NK-92 (cell line): ENCODE measurements around the gene OSM.
"Not testable (repeated sequence)": the region's sequence is repeated elsewhere in the genome, so short reads cannot be mapped to it uniquely, and the experiment has no call there.

ENCODE experiments used
- DNase-seq: peaks from one replicate; lab custom pipeline; 2025; ENCODE audit not compliant: unreplicated experiment; lab: John Stamatoyannopoulos, UW

Gene OSM

DNA sequence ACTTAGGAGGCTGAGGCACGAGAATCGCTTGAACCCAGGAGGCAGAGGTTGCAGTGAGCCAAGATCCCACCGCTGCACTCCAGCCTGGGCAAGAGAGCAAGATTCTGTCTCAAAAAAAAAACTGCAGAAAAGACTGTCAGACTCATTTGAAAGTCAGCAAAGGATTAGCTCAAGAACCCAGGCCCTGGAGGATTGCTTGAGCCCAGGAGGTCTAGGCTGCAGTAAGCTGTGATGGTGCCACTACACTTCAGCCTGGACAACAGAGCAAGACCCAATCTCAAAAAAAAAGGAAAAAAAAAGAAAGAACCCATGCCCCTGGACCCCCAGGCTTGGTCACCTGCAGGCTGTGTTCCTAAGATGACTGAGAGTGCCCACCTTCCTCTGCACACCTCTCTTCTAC, 36.3 kb downstream of the OSM start:
- no peak for DNase-seq

DNA sequence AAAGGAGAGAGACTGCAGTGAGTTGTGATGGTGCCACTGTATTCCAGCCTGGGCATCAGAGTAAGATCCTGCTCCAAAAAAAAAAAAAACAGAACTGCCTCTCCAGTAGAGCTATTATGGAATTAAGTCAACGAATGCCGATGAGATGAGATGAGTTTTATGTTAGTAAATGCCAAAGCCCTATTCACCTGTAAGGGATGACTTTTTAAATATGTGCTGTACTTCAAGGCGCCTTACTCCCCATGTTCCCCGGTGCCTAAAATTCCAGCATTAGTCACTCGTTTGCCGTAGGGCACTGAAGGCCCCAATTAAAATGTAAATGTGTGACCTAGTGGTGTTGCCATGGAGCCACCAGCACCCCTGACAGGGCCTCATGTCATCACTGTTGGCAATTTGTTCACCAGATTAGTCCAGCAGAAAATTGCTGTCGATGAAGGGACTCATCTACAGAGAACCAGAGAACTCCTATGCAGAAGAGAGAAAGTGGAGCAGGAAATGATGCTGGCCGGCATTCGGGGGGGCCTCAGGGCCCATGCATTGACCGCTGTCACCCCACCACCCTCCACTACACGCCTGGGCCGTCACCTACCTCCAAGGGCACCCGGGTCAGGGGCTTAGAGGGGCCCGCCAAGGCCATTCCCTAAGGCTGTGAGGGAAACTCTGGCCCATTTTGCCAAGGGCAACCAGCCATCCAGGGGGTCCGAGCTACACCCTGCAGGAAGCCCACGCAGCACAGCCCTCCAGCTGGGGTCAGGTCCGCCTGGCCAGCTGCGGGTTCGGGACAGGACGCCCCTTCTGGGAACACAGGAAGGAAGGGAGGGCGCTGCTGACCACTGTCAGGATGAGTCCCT, 37.9 kb downstream of the OSM start:
- DNase-seq: no peak

DNA sequence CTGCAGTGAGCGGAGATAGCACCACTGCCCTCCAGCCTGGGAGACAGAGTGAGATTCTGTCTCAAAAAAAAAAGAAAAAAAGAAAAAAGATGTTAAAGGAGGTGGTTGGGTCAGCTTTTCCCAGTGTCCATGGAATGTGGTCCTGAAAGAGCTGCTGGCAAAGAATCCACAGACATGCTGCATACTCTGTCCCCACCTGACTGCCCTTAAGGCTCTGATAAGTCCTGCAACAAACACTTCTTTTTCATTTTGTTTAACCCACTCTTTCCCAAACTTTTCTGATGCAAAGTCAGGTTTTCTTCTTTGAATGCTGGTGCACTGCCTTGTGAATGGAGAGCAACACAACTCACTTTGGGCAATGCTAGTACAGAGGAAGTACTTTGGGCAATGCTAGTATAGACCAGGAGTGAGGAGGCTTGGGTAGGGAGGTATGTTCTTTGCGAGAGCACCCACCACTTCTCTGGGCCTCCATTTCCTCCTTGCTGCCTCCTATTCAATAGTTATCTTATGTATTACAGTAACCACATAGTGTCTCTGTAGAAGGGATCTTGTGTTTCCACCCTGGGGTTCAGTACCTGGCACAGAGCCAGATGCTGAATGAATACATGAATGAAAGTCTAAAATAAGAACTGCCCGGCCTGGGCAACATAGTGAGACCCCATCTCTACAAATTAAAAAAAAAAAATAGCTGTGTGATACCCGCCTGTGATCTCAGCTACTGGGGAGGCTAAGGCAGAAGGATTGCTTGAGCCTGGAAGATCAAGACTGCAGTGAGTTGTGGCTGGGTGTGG, 39.0 kb downstream of the OSM start:
- DNase-seq: no peak

DNA sequence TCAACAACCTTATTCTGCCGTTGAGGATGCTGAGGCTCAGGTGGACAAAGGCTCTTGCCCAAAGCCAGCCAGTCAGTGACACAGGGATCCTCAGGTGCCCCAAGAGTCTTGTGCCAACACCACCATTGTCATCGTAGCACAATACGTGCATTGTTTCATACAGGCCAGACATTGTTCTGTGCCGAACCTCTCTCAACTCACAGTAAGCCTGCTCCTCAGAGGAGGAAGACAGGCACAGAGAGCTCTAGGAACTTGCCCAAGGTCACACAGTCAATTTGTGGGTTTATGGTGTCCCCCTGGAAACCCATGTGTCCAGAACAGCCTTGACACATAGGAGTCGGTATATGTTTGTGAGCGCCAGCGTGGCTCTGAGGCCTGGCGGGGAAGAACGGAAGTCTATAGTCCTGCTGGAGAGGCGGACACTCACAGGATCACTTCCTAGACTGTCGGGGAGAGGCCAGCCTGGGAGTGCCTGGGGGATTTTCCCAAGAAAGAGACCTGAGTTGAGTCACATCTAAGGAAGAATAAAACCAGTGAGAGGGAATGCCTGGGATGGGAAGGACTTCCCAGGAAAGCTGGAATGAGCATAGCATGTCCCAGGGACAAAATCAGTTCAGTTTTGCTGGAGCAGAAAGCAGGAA, 40.3 kb downstream of the OSM start:
- DNase-seq: no peak

DNA sequence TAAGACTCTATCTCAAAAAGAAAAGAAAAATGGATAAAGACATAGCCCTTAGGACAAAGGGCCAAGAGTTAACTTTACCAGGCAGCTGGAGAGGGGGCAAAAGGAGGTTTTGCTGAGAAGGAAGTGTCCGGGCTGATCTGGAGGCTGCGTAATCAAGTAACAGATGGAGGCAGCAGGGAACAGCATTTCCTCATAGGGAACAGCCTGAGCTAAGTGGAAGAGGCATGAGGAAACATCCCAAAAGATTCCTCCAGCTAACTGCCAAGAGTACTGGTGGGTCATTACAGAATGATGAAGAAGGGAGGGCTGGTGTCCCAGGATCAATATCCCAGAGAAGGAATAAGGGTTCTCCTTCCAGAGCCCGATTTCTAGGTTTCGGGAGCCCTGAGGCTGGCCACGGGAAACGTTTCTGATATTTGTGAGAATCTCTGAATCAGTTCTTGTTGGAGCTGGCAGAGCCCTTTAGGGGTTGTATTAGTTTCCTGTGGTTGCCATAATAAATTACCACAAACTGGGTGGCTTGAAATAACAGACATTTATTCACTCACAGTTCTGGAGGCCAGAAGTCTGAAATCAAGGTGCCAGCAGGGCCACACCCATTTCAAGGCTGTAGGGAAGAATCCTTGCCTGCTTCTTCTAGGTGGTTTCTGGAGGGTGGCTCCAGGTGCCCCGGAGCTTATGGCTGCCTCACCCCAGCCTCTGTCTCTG, 41.3 kb downstream of the OSM start:
- DNase-seq: no peak

DNA sequence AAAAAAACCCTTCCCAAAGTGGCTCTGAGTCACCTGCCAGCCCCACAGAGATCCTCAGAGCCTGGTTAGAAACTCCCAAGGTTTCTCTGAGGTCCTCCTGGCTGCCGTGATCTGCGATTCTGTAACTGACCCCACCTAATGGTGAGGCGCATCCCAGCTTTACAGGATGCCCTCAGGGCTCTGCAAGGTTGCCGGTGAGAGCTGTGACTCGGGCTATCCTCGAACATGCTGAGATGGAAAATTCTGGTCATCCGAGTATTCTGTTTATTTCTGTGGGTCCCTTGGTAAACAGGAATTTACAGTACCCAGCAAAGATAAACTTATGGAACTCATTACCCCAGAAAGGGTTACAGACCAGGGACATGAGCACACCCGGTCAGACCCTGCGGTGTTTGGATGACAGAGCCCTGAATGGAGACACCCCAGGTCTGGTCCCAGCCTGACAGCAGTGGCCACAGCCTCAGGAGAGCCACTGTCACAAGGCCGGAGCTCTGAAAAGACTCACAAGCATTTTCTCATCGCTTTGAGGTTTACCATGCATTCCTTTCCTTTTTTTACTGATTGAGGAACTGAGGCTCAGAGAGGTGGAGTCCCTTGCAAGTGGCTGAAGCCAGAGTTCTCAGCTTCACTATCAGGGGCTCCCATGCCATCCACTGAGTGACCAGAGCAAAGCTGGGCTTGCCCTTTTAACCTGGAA, 42.3 kb downstream of the OSM start:
- no peak for DNase-seq

DNA sequence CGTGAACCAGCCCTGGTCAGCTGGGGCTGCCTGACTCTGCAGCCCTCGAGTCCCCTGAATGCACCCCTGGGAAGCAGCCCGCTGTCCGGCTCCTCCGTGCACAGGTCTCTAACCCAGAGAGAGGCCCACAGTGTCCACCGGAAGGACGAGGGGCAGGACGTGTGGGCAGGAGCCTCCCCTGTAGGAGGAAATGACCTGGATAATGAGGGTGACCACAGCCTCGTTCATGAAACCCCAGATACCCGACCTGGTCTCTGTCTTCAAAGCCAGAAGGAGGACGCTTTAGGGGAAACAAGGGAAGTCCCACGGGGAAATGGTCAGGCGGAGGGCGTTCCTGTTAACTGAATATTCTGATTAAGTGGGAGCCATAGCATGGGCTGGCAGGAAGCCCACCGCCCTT, 43.3 kb downstream of the OSM start:
- DNase-seq: no peak

DNA sequence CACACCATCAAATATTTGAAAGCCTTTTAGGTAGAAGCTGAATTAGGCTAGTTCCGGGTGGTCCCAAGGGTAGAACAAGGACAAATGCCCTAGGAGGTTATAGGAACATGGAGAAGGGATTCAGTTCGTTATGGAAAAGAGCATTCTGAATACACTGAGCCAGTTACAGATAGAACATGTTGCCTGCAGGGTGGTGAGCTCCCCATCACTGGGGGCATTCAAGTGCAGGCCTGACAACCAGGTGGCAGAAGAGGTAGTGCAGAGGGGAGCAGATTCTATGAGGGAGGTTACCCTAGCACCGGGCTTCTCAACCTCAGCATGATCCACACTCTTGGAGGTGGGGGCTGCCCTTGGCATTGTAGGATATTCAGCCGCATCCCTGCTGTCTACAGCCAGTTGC, 44.3 kb downstream of the OSM start:
- no peak for DNase-seq

DNA sequence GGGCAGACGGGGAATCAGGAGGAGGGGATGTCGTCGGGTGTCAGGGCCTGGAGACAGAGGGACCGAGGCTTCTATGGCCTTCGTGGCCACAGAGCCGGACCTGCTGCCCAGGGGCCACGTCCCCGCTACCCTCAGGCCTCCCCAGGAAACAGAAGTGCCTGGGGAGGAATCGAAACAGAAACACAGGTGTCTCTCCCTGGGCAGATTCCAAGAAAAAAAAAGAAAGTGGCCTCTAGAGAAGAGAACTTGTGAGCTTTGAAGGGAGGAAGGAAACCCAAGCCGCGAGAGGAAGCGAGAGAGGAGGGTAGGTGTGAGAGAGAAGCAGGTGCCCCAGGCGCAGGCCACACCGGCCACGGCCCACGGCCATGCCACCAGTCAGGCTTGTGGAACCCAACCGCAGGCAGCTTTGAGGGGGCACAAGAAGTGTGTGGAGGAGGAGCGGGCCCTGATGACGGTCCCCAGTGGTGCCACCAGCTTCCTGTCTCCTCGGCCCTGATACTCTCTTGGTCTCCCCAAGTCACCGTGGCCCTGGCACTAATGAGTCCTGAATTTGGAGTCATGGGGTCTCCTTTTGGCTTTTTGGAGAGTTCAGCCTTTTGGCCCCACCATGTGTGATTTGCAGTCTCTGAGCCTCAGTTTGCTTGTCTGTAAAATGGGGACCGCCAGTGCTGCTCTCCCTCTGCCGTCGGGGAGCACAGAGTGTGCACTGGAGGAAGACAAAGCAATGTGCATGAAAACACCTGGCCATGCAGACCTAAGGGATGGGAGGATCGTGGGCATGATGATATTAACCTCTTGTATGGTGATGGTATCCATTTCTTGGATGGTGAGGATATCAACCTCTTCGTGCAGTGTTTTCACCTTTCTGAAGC, 45.3 kb downstream of the OSM start:
- no peak for DNase-seq

DNA sequence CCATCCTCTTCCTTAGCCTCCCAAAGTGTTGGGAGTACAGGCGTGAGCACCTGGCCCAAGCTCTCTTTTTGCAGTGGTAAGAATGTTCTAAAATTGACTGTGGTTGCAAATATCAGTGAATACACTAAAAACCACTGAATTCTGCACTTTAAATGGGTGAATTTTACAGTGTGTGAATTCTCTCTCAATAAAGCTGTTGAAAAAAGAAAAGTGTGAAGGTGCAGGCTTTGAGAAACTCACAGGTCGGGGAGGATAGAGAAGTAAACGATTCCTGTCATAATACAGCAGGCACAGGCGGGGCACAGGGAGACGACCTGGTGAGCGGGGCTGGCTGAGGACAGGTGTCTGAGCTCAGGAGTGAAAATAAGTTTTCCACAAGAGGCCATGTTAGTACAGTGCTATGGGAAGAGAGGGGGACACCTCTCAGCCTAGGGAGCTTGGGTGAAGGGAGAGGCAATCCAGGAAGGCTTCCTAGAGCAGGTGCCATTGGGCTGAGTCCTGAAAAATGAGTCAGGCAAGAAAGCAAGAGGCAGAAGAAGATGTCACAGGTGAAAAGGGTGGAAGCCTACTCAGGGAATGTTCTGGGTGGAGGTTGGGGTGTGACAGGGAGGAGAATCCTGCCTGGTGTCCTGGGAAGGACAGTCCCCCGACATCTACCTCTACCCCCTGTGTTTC, 46.2 kb downstream of the OSM start:
- DNase-seq: no peak

DNA sequence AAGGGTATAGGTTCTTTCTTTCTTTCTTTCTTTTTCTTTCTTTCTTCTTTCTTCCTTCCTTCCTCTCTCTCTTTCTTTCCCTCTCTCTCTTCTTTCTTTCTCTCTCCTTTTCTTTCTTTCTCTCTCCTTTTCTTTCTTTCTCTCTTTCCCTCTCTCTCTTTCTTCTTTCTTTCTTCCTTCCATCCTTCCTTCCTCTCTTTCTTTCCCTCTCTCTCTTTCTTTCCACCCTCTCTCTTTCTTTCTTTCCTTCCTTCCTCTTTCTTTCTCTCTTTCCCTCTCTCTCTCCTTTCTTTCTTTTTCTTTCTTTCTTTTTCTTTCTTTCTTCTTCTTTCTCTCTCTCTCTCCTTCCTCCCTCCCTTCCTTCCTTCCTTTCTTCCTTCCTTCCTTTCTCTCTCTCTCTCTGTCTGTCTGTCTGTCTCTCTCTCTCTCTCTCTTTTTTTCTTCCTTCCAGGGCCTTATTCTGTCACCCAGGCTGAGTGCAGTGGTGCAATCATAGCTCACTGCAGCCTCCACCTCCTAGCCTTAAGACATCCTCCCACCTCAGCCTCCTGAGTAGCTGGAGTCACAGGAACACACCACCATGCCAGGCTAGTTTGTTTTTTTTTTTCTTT, 46.9 kb downstream of the OSM start:
- no peak for DNase-seq

DNA sequence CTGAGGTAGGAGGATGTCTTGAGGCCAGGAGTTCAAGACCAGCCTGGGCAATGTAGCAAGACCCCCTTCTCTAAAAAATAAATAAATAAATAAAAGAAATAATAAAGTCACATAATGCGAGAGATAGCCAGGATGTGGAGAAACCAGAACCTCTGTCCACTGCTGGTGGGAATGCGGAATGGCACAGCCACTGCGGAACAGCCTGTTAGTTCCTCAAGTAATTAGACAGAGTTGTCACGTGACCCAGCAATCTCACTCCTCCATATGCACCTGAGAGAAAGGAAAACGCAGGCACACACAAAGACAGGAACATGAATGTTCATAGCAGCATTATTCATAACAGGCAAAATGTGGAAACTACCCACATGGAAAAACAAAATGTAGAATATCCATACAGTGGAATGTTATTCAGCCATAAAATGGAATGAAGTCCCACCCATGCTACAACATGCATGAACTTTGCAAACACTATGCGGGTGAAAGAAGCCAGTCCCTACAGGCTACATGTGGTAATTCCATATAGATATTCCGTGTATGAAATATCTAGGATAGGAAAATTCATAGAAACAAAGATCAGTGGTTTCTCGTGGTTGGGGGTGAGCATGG, 47.5 kb downstream of the OSM start:
- no peak for DNase-seq

DNA sequence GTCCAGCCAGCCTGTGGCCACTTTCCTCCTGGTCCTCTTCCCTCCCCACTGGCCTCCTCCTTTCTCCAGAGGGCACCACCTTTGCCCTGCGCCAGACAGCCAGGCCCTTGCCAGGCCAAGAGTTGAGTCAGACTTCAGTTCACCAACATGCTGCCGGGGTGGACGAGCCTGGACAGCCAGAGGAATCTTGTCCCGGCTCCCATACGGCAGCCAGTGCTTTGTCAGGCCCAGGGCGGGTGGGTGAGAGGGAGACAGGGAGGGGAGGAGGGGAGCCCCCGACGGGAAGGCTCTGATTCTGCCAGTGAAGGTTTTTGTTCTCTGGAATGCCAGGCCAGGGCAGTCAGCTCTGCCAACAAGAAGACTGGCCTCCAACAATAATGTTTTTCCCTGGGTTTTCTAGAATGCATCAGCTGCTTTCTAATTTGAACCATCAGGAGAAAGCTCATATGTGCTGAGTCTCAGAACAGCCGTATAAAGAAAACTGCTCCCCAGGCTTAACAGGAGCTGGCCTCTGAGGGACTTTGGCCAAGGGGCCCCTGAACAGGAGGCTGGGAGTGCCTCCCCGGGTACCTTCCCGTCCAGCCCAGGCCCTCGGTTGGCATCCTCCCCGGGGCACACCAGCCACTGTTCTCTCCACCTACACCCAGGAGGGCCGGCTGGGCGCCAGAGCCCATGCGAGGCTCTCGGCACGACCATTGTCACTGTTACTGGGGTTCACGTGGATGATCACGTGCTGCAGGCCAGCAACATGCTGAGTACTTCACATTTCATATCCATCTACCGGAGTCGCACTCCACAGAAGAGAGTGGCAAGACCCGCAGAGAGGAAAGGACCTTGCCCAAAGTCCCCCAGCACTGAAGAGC, 48.7 kb downstream of the OSM start:
- DNase-seq: no peak

DNA sequence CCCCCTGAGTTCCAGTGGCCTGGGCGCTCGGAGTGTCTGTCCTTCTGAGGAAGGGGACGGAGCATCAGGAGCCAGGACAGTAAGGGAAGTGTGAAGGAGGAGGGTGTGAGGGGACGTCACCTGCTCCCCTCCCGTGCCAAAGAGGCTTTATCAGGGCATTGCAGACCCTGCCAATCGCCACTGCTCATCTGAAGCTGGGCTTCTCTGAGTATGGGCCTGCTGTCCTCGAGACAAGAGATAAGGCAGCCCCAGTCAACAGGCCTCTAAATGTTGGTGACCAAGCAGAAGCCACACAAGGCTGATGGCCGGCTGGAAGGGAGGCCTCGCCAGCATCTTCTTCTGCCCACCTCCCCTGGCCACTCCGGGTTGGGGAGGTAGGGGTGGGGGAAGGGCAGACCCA, 49.9 kb downstream of the OSM start:
- DNase-seq: no peak

DNA sequence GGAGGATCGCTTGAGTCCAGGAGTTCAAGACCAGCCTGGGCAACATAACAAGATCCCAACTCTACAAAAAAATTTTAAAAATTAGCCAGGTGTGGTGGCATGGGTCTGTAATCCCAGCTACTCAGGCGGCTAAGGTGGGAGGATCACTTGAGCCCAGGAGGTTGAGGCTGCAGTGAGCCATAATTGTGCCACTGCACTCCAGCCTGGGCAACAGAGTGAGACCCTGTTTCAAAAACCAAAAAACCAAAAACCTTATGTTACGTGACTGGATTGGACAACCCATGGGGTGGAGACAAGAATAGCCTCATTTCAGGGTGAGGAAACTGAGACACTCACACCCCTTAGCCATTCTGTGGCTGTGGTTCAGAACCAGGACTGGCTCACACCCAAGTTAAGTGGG, 50.4 kb downstream of the OSM start:
- not testable (repeated sequence) for DNase-seq

DNA sequence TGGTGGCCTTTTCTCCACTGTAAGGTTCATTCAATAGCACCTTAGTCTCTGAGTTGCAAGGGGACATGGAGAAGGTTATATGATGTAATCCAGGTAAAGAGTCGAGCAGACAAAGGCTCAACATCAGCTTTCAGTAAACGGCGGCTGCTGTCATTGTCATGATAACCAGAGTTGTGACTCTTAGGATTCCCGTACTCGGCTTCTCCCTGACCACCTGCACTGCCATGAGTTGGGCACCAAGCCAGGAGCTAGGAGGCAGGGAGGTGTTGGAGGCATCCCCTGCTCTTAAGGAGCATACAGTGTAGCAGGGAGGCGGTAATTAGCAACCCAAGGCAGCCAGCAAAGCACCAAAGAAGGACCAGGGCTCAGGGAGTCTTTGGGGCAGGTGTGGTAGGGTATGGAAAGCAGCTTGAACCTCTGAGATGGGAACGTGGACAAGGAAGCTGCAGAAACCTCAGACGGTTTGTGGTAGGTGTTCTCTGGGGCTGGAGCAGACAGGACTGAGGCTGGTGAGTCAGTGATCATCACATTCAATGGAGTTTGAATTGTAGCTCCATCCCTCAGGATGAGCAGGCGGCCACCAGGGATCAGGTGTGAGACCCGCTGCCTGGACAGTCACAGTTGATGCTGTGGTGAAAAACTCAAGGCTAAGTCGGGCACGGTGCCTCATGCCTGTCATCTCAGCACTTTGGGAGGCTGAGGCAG, 51.8 kb downstream of the OSM start:
- DNase-seq: no peak

DNA sequence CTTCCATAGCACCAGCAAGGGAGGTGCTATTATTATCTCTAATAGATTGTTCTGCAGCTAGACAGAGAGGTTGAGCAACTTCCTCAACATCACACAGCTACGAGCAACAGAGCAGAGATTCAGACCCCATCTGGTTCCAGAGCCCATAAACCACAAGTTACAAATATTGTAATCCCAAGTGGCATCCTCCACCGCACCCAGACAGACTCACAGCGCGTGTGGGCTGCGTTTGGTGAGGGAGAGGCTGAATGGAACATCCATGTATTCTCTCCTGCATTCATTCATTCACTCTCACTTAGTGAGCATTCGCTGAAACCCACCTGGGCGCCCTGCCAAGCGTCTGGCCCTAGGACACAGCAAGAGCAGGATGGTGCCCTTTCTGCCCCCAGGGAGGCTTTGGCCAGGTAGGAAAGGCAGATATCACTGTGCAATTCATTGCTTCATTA, 53.6 kb downstream of the OSM start:
- no peak for DNase-seq
